Limb (tissue), 2 donors: ENCODE results near the gene MFSD8.
A peak's percentile ranks its signal among the peaks of the same experiment; 100 is the strongest.
"Not testable (repeated sequence)": the region's sequence is repeated elsewhere in the genome, so short reads cannot be mapped to it uniquely, and the experiment has no call there.

Experiments used
- DNase-seq, 2 donors: peaks; one replicate each; pipeline ENCODE4 v3.0.0-alpha.2; 2016; ENCODE audit errors: extremely low spot score in 2 of 2

MFSD8 gene, protein sequence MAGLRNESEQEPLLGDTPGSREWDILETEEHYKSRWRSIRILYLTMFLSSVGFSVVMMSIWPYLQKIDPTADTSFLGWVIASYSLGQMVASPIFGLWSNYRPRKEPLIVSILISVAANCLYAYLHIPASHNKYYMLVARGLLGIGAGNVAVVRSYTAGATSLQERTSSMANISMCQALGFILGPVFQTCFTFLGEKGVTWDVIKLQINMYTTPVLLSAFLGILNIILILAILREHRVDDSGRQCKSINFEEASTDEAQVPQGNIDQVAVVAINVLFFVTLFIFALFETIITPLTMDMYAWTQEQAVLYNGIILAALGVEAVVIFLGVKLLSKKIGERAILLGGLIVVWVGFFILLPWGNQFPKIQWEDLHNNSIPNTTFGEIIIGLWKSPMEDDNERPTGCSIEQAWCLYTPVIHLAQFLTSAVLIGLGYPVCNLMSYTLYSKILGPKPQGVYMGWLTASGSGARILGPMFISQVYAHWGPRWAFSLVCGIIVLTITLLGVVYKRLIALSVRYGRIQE

DNA sequence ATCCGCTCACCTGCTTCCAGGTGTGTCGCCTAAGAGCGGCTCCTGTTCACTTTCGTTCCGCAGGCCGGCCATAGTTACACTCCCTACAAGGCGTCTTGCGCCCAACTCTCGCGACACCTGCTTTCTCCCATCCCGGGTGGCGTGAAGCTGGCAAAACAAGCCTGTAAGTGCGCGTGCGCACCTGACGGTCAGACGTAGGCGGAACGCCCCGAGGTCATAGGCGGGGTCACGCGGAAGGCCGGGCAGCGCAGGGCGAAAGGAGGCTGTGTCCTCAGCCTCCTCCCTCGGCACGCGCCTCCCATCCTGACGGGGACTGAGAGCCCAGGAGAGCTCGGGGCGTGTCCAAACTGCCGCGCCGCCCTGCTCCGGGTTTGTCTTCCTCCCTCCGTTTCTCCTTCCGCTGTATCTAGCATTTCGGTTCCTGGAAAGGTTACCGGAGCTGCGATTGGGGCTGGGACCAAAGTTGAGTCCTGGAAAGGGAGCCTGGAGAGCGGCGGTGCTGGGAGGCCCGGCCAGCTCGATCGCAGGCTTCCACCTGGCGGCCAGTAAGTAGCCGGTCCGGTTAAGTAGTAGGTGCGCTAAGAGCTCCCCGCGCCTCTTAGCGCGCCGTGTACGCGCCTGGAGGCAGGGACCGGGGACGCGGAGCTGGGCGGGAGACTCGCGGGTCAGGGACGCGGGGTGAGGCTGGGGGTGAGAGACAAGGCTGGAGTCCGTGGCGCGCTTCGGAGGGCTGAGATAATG, at the start of gene MFSD8, which contains the start of gene ABHD18:
Gene MFSD8 (minus strand): TSS at position 112 of the 741 bp plus-strand sequence. CDS start 40 bp downstream, at position 72.
Gene ABHD18 (plus strand): TSS at position 345 of the 741 bp plus-strand sequence. CDS start 17,550 bp downstream, outside the sequence.
- peak; percentile 95 for DNase-seq

DNA sequence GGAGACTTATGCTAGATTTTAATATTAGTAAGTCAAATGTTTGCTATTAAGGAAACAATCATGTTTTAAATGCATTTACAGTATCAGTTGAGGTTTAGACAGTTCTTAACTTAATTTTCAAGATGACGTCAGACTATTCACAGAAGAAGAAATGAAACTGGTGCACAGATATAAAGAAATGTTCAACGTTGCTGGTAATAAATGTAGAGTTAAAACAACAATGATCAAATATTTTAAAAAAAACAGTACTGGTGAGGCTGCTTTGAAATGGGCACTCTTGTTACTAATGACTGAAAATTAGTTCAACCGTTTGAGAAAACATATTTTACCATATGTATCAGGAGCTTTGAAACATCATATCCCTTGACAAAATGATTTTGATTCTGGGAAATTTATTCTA, 44.5 kb upstream of the MFSD8 start:
- no peak for DNase-seq

DNA sequence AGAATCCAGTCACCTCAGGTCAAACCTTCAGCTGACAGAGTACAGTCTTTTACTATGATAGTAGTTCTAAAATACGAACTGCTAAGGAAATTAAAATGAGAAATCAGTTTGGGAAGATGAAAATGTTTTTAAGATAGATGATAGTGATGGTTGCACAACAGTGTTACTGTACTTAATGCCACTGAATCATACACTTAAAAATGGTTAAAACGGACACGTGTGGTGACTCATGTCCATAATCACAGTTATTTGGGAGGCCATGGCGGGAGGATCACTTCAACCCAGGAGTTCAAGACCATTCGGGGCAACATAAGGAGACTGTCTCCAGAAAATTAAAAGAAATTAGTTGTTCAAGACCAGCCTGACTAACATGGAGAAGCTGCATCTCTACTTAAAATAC, 41.6 kb upstream of the MFSD8 start:
- no peak for DNase-seq

DNA sequence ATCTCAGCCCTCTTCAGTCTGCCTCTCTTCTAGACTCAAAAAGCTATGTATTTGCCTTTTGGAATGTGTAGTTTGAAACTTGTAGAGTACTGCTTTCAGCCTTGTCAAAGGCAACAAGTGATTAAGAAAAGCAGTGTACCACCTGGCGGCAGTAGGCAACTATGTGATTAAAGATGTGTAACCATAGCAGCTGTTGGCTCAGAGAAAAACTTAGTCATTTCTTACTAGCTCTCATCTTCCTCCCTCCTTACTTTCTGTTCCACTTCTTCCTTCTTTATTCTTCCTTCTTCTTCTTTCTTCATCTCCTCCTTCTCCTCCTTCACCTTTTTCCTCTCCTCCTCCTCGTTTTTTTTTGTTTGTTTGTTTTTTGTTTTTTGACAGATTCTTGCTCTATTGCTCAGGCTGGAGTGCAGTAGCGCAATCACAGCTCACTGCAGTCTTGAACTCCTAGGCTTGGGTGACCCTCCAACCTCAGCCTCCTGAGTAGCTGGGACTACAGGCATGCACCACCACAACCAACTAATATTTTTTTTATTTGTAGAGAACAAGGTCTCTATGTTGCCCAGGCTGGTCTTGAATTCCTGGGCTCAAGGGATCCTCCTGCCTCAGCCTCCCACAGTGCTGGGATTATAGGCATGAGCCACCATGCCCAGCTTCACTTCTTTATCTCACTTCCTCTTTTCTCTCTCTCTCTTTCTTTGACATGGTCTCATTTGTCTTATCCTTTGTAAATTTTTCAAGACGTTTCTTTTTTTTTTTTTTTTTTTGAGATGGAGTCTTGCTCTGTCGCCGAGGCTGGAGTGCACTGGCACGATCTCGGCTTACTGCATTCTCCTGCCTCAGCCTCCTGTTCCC, 32.8 kb upstream of the MFSD8 start:
- no peak for DNase-seq

DNA sequence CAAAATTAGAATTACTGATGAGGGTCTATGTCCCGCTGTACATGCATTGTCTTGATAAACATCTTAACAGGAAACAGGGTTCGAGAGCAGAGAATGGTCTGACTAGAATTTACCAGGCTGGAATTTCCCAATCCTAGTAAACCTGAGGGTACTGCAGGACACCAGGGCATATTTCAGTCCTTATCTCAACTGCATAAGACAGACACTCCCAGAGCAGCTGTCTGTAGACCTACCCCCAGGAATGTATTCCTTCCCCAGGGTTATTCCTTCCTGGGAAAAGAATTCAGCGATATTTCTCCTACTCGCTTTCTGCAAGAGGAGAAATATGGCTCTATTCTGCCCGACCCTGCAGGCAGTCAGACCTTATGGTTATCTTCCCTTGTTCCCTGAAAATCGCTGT, 31.5 kb upstream of the MFSD8 start:
- DNase-seq: not testable (repeated sequence)

DNA sequence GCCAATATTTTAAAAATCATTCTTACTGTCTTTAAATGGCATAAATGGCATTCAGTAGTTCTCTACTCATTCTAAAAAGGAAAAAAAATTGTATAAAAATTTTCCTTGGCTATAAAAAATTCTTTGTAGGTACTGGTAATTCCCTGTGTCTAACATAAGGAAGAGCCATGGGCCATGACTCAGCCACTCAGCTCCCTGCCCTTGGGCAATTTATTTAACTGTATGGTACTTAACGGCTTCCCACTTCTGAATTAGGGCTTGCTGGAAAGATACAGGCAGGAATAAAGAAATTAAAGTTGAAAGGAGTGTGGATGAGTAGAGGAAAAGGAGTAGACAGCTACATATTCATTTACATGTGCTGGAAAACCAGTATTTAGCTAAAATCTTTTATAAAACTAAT, 30.8 kb upstream of the MFSD8 start:
- DNase-seq: no peak

DNA sequence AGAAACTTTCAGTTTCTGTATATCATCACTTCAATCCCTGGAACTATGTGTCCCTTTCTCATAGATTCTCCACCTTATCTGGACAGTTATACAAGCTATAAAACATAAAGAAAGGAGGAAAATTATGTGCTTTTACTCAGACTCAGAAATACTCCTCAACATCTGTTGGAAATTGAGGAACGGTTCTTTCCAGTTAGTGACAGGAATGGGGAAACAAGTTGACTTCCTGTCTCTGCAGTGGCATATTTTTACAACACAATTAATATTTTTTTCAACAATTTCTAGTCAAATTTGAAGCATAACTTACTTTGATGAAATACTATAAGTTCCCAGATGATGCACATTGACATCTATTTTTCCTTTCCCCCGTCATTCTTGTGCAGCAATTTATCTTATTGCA, 28.2 kb upstream of the MFSD8 start:
- DNase-seq: no peak

DNA sequence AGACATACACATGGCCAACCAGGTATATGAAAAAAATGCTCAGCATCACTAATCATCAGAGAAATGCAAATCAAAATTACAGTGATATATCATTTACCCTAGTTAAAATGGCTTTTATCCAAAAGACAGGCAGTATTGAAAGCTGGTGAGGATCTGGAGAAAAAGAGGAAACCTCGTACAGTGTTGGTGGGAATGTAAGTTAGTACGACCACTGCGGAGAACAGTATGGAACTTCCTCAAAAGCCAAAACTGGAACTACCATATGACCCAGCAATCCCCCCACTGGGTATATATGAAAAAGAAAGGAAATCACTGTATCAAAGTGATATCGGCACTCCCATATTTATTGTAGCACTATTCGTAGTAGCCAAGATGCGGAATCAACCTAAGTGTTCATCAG, 23.7 kb upstream of the MFSD8 start:
- DNase-seq: no peak

DNA sequence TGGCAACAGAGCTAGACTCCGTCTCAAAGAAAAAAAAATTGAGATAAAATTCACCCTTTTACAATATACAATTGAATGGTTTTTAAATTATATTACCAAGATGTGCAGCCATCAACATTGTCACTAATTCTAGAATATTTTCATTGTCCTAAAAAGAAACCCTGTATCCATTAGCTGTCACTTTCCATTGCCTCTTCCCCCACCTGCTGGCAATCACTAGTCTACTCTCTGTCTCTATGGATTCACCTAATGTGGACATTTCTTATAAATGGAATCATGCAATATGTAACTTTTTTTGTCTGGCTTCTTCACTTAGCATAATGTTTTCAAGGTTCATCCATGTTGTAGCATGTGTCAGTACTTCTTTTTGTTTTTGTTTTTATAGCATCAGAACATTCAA, 21.0 kb upstream of the MFSD8 start:
- DNase-seq: no peak

DNA sequence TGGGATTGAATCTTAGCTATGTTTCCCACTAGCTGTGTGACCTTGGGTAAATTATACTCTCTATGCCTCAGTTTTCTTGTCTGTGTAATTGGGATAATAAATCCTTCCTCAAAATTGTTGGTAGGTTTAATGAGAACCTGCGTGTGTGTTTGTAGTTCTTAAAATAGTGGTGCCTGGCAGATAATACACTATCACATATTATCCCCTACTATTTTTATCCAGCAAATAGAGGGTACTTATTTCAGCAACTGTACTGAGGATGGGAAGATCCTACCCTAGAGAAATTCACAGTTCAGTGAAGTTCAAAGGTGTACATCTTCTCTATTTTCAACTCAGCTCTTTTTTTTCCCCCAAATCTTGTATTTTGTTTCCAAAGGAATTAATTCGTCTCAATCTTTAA, 17.5 kb upstream of the MFSD8 start:
- no peak for DNase-seq

DNA sequence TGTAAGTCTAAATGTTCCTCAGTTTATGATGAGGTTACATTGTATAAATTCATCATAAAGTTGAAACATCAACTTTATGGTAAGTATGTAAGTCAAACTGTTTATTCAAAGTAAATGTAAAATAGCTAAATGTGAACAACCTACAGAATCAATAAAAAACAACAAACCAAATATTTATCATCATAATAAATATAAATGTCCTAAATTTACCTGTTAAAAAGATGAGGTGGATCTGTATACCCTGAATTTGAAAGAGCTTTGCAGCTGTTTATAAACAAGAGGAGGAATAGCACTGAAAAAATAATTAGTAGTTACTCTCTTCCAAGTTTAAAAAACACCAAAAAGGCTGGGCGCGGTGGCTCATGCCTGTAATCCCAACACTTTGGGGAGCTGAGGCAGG, 14.0 kb upstream of the MFSD8 start:
- no peak for DNase-seq

DNA sequence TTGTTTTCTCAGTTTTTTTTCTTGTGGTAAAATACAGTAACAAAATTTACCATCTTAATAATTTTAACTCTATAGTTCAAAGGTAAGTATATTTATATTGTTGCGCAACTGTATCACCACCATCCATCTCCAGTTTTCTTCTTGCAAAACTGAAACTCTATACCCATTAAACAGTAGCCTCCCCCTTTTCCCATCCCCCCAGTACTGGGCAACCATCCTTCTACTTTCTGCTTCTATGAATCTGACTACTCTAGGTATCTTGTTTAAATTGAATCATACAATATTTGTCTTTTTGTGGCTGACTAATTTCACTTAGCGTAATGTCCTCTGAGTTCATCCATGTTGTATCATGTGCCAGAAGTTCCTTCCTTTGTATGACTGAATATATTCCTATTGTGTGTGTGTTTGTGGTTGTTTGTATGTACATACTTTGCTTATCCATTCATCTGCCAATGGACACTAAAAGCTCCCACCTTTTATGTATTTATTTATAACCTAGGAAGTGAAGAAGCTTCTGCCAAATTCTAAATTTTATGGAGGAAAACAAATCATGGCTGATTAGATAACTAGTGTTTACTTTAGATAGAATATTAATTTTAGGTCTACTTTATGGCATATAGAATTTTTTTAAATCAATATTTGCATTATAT, 10.3 kb upstream of the MFSD8 start:
- DNase-seq: no peak

DNA sequence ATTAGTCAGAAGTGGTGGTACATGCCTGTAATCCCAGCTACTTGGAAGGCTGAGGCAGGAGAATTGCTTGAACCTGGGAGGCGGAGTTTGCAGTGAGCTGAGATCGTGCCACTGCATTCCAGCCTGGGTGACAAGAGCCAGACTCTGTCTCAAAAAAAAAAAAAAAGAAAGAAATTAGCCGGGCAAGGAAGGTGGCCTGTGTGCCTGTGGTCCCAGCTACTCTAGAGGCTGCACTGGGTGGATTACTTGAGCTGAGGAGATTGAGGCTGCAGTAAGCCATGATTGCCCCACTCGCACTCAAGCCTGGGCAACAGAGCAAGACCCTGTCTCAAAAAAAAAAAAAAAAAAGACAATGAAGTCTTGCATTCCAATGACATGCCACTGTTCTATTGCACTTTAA, 6.0 kb upstream of the MFSD8 start:
- not testable (repeated sequence) for DNase-seq

DNA sequence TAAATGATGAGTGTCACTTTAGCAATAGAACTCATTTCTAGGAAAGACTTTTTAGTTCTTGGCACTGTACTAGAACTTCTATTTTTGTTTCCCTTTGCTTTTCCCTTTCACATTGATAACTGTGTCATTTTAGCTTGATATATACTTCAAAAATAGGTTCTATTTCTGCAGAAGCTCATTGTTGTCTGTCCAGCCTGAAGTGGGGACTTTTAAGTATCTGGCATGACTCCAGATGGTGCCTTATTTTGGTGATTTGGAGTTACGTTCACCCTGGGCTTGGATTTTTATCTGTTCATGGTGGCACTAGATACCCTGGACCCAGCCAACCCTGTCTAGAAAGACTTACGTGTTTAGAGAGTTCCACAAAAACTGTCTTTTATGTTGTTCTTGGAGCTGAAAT, 3.6 kb upstream of the MFSD8 start:
- no peak for DNase-seq

DNA sequence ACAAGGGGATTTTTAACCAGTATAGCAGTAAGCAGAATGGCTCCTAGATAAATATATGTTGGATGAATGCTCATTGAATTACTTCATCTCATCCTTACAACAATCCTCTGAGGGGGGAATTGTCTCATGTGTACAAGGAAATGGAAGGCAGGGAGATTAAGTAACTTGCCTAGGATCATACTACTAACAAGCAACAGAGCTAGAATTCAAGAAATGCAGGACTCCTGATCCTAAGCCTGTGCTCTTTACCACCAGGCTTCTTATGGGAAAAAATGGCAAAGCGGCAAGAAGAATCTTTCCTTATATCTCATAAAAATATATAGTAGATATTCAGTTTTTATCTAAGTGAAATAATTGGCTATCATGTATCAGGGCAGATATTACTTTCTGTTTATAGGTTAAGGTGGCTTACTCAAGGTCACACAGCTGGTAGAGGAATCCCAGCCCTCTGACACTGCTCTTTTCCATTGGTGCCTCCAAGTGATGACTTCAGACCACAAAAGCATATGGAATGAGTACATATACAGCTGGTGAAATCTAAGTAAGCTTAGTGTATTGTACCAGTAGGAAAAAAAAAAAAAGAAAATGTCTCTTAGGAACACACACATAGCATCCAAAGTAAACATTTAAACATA, 2.3 kb upstream of the MFSD8 start:
- no peak for DNase-seq

DNA sequence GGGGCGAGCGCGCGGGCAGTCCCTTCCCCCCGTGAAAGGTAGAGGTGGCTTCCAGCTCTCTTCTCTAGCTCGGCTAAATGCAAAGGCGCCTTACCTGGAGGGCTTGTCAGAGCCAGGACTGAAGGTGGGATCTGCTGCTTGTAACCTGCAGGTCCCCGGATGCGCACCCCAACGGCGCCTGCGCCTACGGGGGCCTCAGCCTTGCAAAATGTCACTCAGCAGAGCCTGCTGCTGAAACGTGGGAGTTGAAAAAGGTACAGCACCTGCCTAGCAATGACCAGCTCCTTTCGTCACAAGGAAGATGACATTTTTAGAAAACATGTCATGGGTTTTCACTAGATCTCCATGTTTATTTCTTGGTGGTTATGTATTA, 816 bp upstream of the MFSD8 start:
- no peak for DNase-seq

DNA sequence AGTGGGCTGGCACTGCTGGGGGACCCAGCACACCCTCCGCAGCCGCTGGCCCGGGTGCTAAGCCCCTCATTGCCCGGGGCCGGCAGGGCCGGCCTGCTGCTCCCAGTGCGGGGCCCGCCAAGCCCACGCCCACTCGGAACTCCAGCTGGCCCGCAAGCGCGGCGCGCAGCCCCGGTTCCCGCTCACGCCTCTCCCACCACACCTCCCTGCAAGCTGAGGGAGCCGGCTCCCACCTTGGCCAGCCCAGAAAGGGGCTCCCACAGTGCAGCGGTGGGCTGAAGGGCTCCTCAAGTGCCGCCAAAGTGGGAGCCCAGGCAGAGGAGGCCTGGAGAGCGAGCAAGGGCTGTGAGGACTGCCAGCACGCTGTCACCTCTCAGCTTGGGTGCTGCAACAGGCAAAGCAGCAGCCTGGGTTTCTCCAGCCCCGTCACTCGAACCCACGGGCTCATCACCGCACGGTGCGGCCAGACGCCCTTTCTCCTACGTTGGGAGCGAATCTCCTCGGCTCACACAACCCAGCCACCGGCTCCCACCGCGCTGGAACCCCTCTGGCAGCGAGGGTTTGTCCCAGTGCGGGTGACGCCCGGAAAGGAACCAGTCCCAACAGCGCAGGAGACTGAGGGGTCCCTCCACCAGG, 429 bp downstream of the MFSD8 start:
- DNase-seq: not testable (repeated sequence)

DNA sequence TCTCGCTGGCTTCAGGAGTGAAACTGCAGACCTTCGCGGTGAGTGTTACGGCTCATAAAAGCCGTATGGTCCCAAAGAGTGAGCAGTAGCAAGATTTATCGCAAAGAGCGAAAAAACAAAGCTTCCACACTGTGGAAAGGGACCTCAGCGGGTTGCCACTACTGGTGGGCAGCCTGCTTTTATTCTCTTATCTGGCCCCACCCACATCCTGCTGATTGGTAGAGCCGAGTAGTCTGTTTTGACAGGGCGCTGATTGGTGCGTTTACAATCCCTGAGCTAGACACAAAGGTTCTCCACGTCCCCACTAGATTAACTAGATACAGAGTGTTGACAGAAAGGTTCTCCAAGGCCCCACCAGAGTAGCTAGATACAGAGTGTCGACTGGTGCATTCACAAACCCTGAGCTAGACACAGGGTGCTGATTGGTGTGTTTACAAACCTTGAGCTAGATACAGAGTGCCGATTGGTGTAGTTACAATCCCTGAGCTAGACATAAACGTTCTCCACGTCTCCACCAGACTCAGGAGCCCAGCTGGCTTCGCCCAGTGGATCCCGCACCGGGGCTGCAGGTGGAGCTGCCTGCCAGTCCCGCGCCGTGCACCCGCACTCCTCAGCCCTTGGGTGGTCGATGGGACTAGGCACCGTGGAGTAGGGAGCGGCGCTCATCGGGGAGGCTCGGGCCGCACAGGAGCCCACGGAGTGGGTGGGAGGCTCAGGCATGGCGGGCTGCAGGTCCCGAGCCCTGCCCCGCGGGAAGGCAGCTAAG, 1.2 kb downstream of the MFSD8 start:
- not testable (repeated sequence) for DNase-seq

DNA sequence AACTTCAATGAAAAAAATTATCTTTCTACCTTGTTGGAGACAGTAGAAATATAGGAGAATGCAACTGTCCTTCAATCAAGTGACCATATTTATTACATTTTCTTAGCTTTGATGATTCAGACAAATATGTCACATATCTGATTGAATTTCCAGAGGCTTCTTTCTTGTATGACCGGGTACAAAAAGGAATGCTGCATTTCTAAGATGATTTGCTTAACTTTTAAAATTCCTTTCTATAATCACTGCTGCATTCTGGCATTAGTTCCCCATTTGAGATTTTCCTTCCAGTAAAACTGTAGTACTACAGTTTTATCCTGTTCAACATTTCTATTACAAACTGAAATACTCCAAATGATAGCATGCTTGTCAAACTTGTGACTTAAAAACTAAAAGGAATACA, 5.2 kb downstream of the MFSD8 start:
- DNase-seq: no peak
